GM12872 (cell line): ENCODE data around the gene HES5.

Experiments
- CTCF ChIP-seq: IDR thresholded peaks from 3 replicates; pipeline ENCODE4 v1.5.1; 2011; ENCODE audit warnings: low read depth, mild to moderate bottlenecking, low read length, moderate library complexity; ENCODE audit not compliant: insufficient read depth

The HES5 gene

GRCh38 chr1:2557482-2558400, 27.7 kb upstream of the HES5 start:
- no peak for TF ChIP-seq CTCF

- TF ChIP-seq CTCF = peak; percentile 27; the same call in 2 of the 3 replicates
Measured at GRCh38 chr1:2556678-2557481, 26.8 kb upstream of the HES5 start.

- TF ChIP-seq CTCF = peak; percentile 30; the same call in 2 of the 3 replicates
Measured at GRCh38 chr1:2556277-2556677, 26.2 kb upstream of the HES5 start, which contains the start of gene TNFRSF14. TSS of gene TNFRSF14 (plus strand) at chr1:2556371. CDS start at chr1:2556665, 294 bp downstream.

- no peak for TF ChIP-seq CTCF
Measured at GRCh38 chr1:2555634-2556276, 25.7 kb upstream of the HES5 start.

GRCh38 chr1:2554621-2555387, 24.7 kb upstream of the HES5 start:
- TF ChIP-seq CTCF = peak; percentile 83

GRCh38 chr1:2553871-2554620, 24.0 kb upstream of the HES5 start:
- TF ChIP-seq CTCF = no peak
